GM12801 (cell line): Measurements from ENCODE around the gene TMA16.

Experiments
- CTCF ChIP-seq: IDR thresholded peaks from one replicate; pipeline ENCODE4 v1.5.1; 2011; ENCODE audit warnings: control low read depth; ENCODE audit not compliant: insufficient read length; ENCODE audit errors: extremely low read depth

The TMA16 gene

GRCh38 chr4:163525982-163526381 lies 31.5 kb downstream of the TMA16 start:
- no peak for TF ChIP-seq CTCF

GRCh38 chr4:163527172-163527571 lies 32.7 kb downstream of the TMA16 start:
- TF ChIP-seq CTCF, result no peak

GRCh38 chr4:163528653-163529052 lies 34.2 kb downstream of the TMA16 start:
- no peak for TF ChIP-seq CTCF

DNA sequence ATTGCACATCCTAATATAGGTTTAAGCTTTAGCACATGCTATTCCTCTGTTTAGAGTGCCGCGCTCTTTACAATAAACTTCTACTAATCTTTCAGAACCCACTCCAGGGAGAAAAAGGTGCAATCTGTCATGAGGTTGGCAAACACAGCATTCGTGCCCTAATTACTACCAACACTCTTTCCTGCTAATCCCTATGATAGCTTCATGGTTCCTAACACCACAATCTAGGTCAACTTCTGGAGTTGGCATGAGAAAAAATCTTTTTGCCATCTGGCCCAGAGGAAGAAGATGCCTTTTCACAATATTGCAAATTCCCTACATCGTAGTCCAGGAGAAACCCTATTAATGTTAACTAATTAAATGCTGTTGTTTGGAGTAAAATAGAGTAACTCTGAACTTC lies 39.6 kb downstream of the TMA16 start:
- no peak for TF ChIP-seq CTCF

- no peak for TF ChIP-seq CTCF
These were observed 41.2 kb downstream of the TMA16 start for GRCh38 chr4:163535657-163536056.

- TF ChIP-seq CTCF, result no peak
These were observed 41.6 kb downstream of the TMA16 start for GRCh38 chr4:163536091-163536490.

DNA sequence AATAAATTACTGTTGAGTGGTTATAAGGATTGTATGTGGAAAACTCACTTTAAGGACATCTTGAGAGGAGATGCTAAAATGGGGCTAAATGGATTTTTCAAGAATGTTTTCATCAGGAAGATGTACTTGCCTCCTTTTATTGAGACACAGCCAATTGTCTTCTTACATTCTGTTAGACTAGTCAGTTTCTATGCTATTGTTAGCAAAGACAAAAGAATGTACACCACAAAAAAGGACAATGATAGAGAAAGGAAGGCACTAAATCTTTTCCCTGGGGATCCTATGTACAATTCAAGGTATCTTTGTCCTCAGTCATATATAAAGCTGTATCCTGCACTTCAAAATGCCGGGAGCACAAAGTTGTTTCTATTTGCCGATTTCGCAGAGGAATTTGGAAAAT lies 42.6 kb downstream of the TMA16 start:
- TF ChIP-seq CTCF, result no peak

- no peak for TF ChIP-seq CTCF
These were observed 46.0 kb downstream of the TMA16 start for GRCh38 chr4:163540448-163540847.
